GM21367 (cell line): ENCODE data around the gene ALOX12.

ENCODE experiments used
- ATAC-seq: cut with Tn5 transposase; IDR thresholded peaks from one replicate; pipeline ENCODE4 v1.9.1; 2021; ENCODE audit not compliant: unreplicated experiment

The ALOX12 gene

DNA sequence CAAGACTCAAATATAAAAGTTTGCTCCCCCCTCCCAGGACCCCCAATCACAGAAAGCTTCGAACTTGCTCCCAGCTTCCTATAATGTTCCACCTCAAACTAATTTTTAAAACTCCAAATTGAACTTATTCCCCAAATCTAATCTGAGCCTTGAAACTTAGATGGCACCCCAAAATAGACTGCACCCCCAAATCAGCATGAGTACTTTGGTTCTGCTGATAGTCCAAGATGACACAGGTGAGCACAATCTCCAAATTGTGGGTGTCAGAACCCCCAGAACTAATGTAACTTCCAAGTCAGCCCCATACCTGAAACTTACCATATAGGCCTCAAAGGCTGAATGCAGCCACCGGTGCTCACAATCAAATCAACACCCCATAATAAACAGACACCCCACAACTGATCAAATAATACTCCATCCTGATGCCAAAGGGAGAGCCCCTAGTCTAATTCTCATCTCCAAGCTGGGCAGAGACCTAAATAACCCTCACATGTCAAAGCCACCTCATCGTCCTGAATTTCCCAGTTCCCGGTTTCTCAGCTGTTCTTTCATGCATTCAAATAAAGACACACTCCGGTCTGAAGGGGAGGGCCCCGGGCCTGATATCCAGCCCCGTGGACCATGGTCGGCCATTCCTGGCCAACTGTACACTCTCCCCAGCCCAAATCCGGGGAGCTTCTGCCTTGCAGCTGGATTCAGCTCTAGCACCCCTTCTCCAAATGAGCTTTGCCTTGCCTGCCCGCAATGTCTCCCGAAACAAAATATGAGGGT lies 25.2 kb downstream of the ALOX12 start:
- ATAC-seq, result no peak

DNA sequence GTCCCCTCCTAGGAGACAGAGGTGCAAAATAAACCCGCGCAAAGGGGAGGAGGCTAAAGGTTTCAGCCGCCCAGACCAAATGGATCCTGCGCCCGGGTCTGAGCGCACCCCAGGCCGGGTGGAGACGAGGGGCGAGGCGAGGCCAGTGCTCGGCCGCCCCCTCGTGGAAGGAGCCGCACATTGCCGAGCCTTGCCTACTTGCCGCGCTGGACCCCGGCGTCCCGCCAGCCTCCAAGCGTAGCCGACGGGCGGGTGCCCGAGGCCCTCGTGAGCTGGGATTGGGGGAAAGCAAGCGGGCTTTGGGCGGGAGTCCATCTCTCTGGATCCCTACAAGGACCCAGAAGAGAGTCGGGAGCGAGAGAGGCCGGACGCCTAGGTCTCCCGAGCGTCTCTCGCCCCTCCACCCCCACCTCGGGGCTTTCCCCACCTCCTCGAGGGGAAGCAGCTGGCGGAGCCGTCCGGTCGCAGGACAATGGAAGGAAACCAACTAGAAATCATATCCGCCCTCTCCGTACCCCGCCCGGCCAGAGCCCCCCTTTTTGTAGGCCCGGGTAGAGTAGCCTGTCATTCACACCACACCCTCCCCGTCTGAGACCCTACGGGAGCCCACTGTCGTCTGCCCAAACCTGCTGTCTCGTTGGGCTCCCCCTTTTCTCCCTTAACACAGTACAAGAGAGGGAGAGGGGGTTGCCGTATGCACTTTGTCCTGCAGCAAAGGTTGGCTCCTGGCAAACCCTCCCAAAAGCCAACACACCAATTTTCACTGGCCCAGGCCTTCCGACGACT lies 26.3 kb downstream of the ALOX12 start:
- ATAC-seq, result peak; percentile 46

DNA sequence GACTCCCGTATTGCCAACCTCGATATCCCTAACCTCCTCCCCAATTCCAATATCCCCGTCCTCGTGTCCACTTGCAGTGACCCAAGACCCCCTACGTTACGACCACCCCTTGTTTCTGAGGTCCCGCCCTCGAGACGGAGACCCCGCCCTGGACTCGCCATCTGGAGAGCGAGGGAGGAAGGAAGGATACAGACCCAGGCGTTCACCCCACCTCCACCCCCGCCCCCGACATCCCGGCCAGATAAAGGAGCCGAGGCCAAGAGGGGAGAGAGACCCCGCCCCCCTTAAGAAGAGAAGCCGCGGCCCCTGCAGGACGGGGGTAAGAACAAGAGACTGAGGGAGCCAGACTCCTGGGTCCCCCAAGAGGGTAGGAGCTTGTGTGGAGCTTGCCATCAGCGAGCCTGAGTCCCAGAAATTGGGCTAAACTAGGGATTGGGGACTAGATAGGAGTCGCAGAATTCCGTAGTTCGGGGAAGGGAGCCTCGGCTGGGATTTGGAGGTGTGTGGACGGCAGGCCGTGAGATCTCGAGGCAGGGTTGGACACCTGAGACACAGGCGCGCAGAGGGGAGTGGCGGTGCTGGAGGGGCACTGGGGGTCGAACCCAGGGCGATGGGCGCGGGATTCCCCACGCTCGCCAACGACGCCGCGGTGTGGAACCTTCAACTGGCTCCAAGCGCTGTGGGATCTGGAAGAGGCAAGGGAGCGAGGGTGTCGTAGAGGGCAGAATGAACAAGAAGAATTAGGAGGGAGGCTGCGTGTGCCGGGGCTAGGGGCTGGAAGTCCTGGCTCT lies 27.1 kb downstream of the ALOX12 start, which contains the start of gene BCL6B:
BCL6B (plus strand) TSS at position 270 of the 791 bp plus-strand sequence. CDS start 622 bp downstream, outside the sequence.
- ATAC-seq, result no peak

DNA sequence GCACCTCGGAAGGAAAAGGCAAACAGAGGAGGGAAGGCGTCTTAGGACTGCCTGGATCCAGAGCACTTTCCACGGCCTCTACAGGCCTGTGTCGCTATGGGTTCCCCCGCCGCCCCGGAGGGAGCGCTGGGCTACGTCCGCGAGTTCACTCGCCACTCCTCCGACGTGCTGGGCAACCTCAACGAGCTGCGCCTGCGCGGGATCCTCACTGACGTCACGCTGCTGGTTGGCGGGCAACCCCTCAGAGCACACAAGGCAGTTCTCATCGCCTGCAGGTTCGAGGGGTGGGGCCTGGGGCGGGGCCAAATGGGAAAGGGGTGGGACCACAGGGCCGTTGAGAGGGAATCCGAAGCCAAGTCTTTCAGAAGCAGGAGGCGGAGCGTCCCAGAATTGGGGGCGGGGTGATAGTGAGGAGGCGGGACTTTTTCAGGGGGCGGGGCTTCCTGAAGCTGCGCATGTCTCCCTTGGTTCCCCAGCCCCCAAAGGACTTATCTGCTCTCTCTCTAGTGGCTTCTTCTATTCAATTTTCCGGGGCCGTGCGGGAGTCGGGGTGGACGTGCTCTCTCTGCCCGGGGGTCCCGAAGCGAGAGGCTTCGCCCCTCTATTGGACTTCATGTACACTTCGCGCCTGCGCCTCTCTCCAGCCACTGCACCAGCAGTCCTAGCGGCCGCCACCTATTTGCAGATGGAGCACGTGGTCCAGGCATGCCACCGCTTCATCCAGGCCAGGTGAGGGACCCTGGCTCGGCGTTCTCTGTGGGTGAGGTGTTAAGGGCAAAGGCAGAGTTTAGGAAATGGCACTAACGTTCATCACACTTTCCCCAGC lies 27.9 kb downstream of the ALOX12 start:
- no peak for ATAC-seq

DNA sequence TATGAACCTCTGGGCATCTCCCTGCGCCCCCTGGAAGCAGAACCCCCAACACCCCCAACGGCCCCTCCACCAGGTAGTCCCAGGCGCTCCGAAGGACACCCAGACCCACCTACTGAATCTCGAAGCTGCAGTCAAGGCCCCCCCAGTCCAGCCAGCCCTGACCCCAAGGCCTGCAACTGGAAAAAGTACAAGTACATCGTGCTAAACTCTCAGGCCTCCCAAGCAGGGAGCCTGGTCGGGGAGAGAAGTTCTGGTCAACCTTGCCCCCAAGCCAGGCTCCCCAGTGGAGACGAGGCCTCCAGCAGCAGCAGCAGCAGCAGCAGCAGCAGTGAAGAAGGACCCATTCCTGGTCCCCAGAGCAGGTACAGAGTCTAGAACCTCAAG lies 28.5 kb downstream of the ALOX12 start:
- ATAC-seq, result no peak

DNA sequence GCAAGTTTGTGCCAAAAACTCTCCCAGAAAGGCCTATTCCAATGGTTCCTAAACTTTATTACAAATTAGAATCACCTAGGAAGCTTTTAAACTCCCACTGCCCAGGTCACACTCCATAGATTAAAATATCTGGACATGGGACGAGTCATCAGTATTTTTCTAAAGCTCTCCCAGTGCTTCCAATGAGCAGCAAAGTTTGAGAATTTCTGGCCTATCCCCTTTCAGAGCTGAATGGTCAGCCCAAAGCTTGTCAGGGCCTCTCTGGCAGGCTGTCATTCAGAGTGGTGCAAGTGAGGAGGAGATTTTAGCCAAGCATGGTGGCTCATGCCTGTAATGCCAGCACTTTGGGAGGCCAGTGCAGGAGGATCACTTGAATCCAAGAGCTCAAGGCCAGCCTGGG lies 29.4 kb downstream of the ALOX12 start:
- no peak for ATAC-seq

DNA sequence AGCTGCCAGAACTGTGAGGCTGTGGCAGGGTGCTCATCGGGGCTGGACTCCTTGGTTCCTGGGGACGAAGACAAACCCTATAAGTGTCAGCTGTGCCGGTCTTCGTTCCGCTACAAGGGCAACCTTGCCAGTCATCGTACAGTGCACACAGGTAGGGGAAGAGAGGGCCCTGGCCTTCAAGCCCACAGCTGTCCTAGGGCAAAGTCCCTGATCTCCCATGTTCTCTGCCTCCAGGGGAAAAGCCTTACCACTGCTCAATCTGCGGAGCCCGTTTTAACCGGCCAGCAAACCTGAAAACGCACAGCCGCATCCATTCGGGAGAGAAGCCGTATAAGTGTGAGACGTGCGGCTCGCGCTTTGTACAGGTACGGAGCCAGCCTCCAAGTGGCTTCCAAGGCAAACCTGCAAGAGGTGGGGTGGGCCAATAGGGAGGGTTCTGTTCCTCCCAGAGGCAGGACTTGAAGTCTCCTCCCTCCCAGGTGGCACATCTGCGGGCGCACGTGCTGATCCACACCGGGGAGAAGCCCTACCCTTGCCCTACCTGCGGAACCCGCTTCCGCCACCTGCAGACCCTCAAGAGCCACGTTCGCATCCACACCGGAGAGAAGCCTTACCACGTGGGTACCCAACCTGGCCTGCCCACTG lies 30.7 kb downstream of the ALOX12 start:
- no peak for ATAC-seq

DNA sequence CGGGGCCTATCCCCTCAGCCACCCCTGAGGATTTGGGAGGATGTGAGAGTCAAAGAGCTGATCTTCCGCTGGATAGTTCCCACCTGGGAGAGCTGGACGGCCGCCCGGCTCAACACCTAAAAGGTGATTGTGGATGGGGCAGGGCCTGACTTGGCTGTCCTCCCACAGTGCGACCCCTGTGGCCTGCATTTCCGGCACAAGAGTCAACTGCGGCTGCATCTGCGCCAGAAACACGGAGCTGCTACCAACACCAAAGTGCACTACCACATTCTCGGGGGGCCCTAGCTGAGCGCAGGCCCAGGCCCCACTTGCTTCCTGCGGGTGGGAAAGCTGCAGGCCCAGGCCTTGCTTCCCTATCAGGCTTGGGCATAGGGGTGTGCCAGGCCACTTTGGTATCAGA lies 31.5 kb downstream of the ALOX12 start:
- ATAC-seq, result no peak

DNA sequence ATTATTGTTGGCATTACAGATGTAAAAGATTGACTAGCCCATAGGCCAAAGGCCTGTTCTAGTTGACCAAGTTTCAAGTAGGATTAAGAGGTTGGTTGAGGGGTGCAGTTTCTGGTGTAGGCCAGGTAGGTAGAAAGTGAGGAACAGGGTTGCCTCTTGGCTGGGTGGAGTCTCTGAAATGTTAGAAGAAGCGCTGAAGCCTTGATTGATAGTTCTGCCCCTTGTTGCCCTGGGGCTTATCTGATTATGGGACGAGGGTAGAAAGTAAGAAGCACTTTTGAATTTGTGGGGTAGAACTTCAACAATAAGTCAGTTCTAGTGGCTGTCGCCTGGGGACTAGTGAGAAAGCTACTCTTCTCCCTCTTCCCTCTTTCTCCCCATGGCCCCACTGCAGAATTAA lies 33.2 kb downstream of the ALOX12 start:
- ATAC-seq, result no peak

DNA sequence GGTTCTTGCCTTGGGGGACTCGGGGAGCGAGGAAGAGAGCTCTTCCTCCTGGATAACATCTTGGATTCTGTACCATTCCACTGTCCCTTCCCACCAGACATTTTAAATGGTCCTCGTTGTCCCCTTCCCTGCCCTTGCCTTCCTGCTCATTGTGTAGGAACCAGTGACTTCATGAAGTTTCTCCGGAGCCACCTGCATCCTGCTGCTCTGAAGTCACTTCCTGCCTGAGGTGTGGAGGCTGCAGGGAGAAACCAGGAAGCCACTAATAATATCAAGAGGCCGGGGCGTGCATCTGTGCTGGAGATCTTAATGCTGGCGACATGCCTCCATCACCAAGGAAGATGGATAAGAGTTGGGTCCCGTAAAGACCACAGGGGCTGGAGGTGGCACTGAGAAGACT lies 33.8 kb downstream of the ALOX12 start:
- no peak for ATAC-seq

DNA sequence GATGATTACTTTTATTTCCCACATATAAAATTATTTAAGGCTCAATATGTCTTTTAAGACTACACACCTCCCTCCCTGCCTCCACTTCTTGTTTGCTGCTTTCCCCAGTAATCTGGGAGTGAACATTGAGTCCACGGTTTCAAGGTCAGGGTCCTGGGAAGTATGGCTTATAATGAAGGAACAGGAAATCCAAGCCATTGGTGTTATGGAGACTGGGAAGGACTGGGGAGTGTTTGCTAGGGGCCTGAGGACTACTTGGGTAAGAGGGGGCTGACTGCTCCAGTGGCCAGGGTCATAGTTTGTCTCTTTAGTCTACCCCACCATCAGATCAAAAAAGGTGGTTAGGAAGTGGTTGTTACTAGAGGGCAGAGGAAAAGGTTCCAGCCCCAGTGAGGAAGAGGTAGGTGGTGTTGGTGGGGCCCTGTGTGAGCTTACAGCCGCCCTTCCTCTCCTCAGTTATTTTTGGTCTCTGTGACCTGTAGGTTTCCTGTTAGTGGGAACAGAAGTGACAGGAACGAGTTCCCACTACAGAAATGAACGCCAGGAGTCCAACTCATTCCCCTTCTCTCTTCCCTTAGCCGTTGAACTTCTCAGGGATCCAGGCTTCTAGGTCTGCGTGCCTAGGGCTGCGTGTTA lies 39.2 kb downstream of the ALOX12 start:
- ATAC-seq, result peak; percentile 27

DNA sequence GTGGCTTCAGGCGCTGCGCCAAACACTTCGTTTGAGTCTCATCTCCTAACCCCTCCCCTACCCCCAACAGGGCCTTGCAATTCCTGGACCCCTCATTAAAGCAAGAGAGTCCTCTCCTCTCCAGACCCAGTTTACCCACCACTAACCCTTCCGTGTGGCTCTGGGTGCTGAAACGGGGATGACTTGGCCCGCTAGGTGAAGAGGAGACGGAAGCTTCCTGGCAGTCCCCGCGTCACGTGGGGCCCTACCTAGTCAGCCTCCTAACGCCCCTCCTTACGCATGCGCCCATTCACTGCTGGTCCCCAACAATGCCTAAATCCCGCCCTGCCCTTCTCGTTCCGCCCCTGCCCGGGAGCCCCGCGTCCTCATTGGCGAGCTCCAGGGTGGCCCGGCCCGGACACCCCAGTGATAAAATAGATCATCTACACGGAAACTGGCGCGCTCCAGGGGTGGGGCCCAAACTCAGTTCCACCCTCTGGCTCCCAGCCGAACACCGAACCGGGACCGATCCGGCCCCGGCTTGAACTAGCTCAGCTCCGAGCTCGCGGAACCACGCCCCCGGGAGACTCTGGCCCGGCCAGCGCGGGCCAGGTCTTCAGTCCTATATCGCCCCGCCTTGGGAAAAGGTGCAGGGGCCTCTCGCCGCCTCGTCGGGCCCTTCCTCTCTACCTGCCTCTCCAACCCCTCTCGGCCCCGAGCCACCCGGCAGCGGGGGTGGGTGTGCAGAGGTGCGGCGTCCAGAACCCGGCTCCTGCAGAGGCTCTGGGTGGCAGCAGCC lies 39.9 kb downstream of the ALOX12 start, which contains the start of gene SLC16A13:
SLC16A13 (plus strand) TSS at position 425 of the 778 bp plus-strand sequence. CDS start 368 bp downstream, outside the sequence.
- peak; percentile 72 for ATAC-seq

DNA sequence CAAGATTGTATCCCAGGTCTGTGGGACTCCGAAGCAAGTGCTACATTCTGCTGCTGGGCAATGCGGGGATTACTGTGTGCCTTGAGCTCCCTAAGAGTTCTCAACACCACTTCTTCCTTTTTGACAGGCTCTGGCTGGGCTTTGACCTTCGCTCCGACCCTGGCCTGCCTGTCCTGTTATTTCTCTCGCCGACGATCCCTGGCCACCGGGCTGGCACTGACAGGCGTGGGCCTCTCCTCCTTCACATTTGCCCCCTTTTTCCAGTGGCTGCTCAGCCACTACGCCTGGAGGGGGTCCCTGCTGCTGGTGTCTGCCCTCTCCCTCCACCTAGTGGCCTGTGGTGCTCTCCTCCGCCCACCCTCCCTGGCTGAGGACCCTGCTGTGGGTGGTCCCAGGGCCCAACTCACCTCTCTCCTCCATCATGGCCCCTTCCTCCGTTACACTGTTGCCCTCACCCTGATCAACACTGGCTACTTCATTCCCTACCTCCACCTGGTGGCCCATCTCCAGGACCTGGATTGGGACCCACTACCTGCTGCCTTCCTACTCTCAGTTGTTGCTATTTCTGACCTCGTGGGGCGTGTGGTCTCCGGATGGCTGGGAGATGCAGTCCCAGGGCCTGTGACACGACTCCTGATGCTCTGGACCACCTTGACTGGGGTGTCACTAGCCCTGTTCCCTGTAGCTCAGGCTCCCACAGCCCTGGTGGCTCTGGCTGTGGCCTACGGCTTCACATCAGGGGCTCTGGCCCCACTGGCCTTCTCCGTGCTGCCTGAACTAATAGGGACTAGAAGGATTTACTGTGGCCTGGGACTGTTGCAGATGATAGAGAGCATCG lies 42.4 kb downstream of the ALOX12 start:
- ATAC-seq, result no peak

DNA sequence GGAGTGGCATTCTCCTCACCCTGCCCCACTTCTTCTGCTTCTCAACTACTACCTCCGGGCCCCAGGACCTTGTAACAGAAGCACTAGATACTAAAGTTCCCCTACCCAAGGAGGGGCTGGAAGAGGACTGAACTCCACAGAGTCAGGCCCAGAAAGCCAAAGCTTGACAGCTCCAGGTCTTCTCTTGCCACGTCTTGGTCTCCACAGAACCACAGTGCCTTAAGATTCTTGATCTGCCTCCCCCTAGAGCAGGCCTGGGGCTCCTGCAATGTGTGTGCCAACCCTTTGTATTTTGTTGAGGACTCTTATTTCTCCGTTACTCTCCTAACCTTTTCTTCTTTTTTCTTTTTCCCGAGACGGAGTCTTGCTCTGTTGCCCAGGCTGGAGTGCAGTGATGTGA lies 44.0 kb downstream of the ALOX12 start:
- ATAC-seq, result no peak

DNA sequence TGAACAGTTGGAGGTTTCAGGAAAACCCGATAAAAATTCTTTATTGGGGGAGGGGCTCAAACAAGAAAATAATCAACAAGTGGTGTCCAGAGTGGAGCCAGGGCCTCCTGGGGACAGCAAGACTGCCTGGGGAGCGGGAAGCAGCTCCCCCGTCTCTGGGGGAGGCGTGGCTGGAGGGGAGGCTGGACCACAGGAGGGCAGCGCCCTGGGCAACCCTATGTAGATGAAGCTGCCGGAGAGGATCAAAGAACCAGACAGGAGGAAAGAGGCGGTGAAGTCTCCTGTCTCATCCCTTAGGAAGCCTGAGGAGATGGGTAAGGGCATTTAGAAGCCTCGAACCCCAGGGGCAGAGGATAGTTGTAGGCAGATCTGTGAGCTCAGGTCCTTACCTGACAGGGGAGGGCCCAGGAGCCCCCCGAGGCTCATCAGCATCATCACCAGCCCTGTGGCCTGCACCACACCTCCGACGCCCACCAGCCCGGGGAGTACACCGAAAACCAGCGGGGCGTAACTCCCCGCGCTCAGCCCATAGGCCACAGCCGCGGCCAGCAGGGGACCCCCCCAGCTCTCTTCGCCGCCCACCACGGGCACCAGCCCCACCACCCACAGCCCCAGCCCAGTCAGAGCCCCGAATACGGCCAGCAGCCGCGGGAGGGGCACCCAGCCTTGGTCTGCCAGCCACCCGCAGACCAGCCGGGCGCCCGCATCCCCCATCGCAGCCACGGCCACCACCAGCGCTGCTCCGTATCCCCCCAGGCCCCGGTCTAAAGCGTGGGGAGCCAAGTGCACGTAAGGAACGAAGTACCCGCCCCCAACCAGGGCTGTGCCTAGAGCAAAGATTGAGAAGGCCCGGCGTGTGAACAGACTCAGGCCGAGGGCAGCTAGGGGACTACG lies 46.0 kb downstream of the ALOX12 start:
- no peak for ATAC-seq

DNA sequence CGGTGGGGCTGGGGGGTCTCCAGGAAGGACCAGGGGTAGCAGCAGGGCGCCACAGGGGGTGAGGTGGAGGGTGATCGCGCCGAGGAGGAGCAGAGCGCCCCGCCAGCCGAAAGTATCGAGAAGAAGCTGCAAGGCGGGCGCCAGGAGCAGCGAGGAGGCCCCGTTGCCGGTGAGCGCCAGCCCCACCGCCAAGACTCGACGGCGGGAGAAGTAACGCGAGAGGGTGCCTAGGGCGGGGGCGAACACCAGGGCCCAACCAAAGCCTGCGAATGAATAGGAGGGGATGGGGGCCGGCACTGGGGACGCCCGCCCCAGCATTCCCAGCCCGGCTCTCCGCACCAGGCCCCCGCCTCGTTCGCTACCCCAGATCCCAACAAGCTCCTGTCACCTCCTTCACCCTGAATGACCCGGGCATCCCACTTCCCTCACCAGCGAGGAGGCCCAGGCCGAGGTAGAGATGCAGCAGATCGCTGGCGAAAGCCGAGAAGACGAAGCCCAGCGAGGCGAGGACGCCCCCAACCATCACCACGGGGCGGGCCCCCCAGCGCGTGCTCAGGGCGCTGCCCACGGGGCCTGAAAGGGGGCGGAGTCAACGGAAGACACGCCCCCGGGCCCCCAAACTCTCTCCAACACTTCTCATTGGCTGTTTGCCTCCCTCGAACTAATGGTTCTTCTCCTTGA lies 46.8 kb downstream of the ALOX12 start:
- no peak for ATAC-seq

DNA sequence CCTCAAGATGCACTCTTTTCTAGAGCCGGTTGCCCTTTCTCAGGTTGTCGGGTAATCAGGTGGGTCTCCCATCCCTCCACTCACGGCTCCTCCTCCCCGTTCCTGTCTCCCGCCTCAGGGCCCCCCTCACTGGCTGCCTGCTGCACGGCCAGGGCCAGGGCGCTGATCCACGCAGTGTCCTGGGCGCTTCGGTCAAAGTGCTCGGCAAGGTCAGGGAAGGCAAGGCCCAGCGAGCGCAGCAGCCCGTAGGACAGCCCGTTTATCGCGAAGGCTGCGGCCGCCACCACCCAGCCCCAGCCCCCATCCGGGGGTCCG lies 47.3 kb downstream of the ALOX12 start:
- no peak for ATAC-seq
